Activated T-helper 1 cell treated with anti-CD3 and anti-CD28 coated beads, Interleukin-2, amount 50 U/mL, for 16 hours (primary cell): ENCODE results near the gene NEUROG3.
"Not testable (repeated sequence)": the region's sequence is repeated elsewhere in the genome, so short reads cannot be mapped to it uniquely, and the experiment has no call there.

Source experiments
- DNase-seq, 2 donors: peaks; one replicate each; pipeline ENCODE4 v3.0.0-alpha.2; 2020; ENCODE audit warnings: low read depth in 1 of 2, low spot score in 1 of 2

Gene NEUROG3

GRCh38 chr10:69572159-69573055 lies 815 bp downstream of the NEUROG3 start:
- no peak for DNase-seq

- DNase-seq: no peak
Measured at GRCh38 chr10:69571618-69572158, 1.5 kb downstream of the NEUROG3 start.

- no peak for DNase-seq
Measured at GRCh38 chr10:69570050-69570816, 3.0 kb downstream of the NEUROG3 start.

GRCh38 chr10:69569396-69569934 lies 3.8 kb downstream of the NEUROG3 start:
- no peak for DNase-seq

GRCh38 chr10:69568472-69569395 lies 4.5 kb downstream of the NEUROG3 start:
- DNase-seq: no peak

- DNase-seq: no peak
Measured at GRCh38 chr10:69567920-69568319, 5.3 kb downstream of the NEUROG3 start.

- no peak for DNase-seq
Measured at GRCh38 chr10:69562731-69563254, 10.4 kb downstream of the NEUROG3 start.

- no peak for DNase-seq
Measured at GRCh38 chr10:69559525-69559924, 13.7 kb downstream of the NEUROG3 start.

- no peak for DNase-seq
Measured at GRCh38 chr10:69558559-69558958, 14.7 kb downstream of the NEUROG3 start.

- DNase-seq: no peak
Measured at GRCh38 chr10:69554611-69555010, 18.6 kb downstream of the NEUROG3 start.

- DNase-seq: no peak
Measured at GRCh38 chr10:69553328-69553727, 19.9 kb downstream of the NEUROG3 start.

GRCh38 chr10:69552268-69552667 lies 21.0 kb downstream of the NEUROG3 start:
- no peak for DNase-seq

- DNase-seq: no peak
Measured at GRCh38 chr10:69549959-69550358, 23.3 kb downstream of the NEUROG3 start.

- no peak for DNase-seq
Measured at GRCh38 chr10:69541463-69541862, 31.8 kb downstream of the NEUROG3 start.

- DNase-seq: no peak
Measured at GRCh38 chr10:69538461-69538860, 34.8 kb downstream of the NEUROG3 start.

- DNase-seq: no peak
Measured at GRCh38 chr10:69537449-69537848, 35.8 kb downstream of the NEUROG3 start.

GRCh38 chr10:69536521-69536920 lies 36.7 kb downstream of the NEUROG3 start:
- not testable (repeated sequence) for DNase-seq

- DNase-seq: no peak
Measured at GRCh38 chr10:69533658-69534057, 39.6 kb downstream of the NEUROG3 start.

- no peak for DNase-seq
Measured at GRCh38 chr10:69527961-69528360, 45.3 kb downstream of the NEUROG3 start.
